Stomach (tissue), 9 donors: ENCODE measurements around the gene NHSL1. TPM values are rescaled to one million over a fixed set of nuclear protein-coding genes. Genes with fewer than 3 reads are reported as not detected.

Source experiments
- DNase-seq, 2 donors: peaks; one replicate each; pipeline versions ENCODE4 v3.0.0 to v3.0.0-alpha.2; 2013 to 2019
- H3K27ac ChIP-seq, 5 donors: fragments of 200-600 bp in 4 of 5; sonication (generic) in 4 of 5; one replicate each; pipeline ENCODE4 v1.5.1; 2013 to 2019; ENCODE audit warnings: mild to moderate bottlenecking in 1 of 5, moderate library complexity in 1 of 5
- H3K27me3 ChIP-seq, 3 donors: fragments of 200-600 bp; sonication (generic); one replicate each; pipeline ENCODE4 v1.5.1; 2017 to 2019; ENCODE audit warnings: mixed run types in 1 of 3
- H3K36me3 ChIP-seq, 4 donors: fragments of 200-600 bp; sonication (generic); 1 replicate in 3 of 4; 2 replicates in 1 of 4; pipeline ENCODE4 v1.5.1; 2016 to 2019
- H3K4me1 ChIP-seq, 4 donors: fragments of 200-600 bp; sonication (generic); one replicate each; pipeline ENCODE4 v1.5.1; 2016 to 2019
- H3K4me3 ChIP-seq, 4 donors: fragments of 200-600 bp; sonication (generic) in 3 of 4; one replicate each; pipeline ENCODE4 v1.5.1; 2016 to 2019; ENCODE audit warnings: mild to moderate bottlenecking in 1 of 4
- H3K9me3 ChIP-seq, 4 donors: fragments of 200-600 bp; sonication (generic); one replicate each; pipeline ENCODE4 v1.5.1; 2016 to 2019
- CTCF ChIP-seq, 7 experiments: fragments of 450-650 bp in 4 of 7; fragments of 200-600 bp in 3 of 7; sonication (generic) in 3 of 7; IDR thresholded peaks; one replicate each; pipeline ENCODE4 v1.5.1; 2016 to 2019; ENCODE audit warnings: antibody characterized with exemption in 7 of 7, control low read depth in 2 of 7, mild to moderate bottlenecking in 1 of 7
- EP300 ChIP-seq: sonication (generic); formaldehyde crosslinking; IDR thresholded peaks from one replicate; pipeline ENCODE4 v1.6.1; 2017; ENCODE audit warnings: antibody characterized with exemption
- POLR2A ChIP-seq, 4 donors: fragments of 450-650 bp; IDR thresholded peaks; one replicate each; pipeline ENCODE4 v1.6.1; 2016; ENCODE audit warnings: antibody characterized with exemption in 4 of 4, control low read depth in 2 of 4, mild to moderate bottlenecking in 1 of 4, moderate library complexity in 1 of 4
- POLR2AphosphoS5 ChIP-seq, 3 donors: sonication (generic); formaldehyde crosslinking; IDR thresholded peaks; one replicate each; pipeline ENCODE4 v1.6.1; 2016; ENCODE audit warnings: antibody characterized with exemption in 3 of 3
- WGBS, 5 donors: extraction: QIAGEN DNeasy Blood & Tissue Kit in 3 of 5; methylation state at CpG; one replicate each; pipeline versions ENCODE4 v1.1.5 to v1.1.7; 2013 to 2018; 5-methylcytosine and 5-hydroxymethylcytosine counted together
- intact Hi-C: fragments of 100-400 bp; cut with DNase I; formaldehyde crosslinking; loops from one replicate; pipeline ENCODE4 v1.15.1; 2023; ENCODE audit warnings: low total_unique reads
- polyA plus RNA-seq, 3 donors: library from polyadenylated mRNA; stranded (reverse); fragments of 200-250 nt; gene quantifications; one replicate each; pipeline ENCODE4 v1.2.3, GENCODE V29; 2013
- total RNA-seq, 5 donors: library from RNA; depleted of rRNA; stranded (reverse); fragments of >200 nt; gene quantifications; one replicate each; pipeline versions ENCODE4 v1.1.0 to v1.2.3, GENCODE V29; 2014 to 2016
- donor health status: healthy with polysubstance abuse.
- donor health status: Bipolar disorder and iron deficiency.
- donor health status: healthy.

NHSL1 gene
- total and polyA plus RNA-seq, 8 donors: 1.8 to 44.6 (median 27.4) TPM

- Histone ChIP-seq H3K27ac (no peak overlapping the region), H3K36me3 (peaks cover 7 to 27% (median 22%) of the 10 kb centered on the region in 4 donors), H3K4me3 (no peak overlapping the region), H3K4me1 (peaks cover 0 to 12% (median 5%) of the 10 kb centered on the region in 4 donors), H3K9me3 (no peaks in the 10 kb centered on the region), H3K27me3 (no peaks in the 10 kb centered on the region)
- WGBS, 5 donors: 46 to 63% (median 56%) methylated on average over 3 of the region's 3 CpGs
- TF ChIP-seq POLR2A (IDR thresholded peaks at IDR 0.05) (no peak), CTCF (IDR thresholded peaks at IDR 0.05) (no peak), POLR2AphosphoS5 (IDR thresholded peaks at IDR 0.05) (no peak), EP300 (no peak)
- intact Hi-C loops: loop anchor here (5.0 kb wide), 1 partner anchor 153 kb away; no protein-coding TSS in a partner anchor
- no peak for DNase-seq
Observed at GRCh38 chr6:138434096-138434495, 65.2 kb downstream of the NHSL1 start.

GRCh38 chr6:138432063-138432356 lies 67.3 kb downstream of the NHSL1 start:
- TF ChIP-seq CTCF (IDR thresholded peaks at IDR 0.05): no peak
- TF ChIP-seq POLR2AphosphoS5 (IDR thresholded peaks at IDR 0.05): no peak
- no peaks in the 10 kb centered on the region for H3K27me3 ChIP-seq
- no peak overlapping the region for H3K27ac ChIP-seq
- intact Hi-C loops: loop anchor here (5.0 kb wide), 1 partner anchor 155 kb away; no protein-coding TSS in a partner anchor
- WGBS, 5 donors: 86 to 96% (median 93%) methylated on average over 5 to 11 of the region's 11 CpGs
- no peak for DNase-seq
- H3K36me3 ChIP-seq: peaks cover 7 to 27% (median 22%) of the 10 kb centered on the region in 4 donors
- no peaks in the 10 kb centered on the region for H3K9me3 ChIP-seq
- no peak overlapping the region for H3K4me3 ChIP-seq
- peaks cover 0 to 16% (median 7%) of the 10 kb centered on the region in 4 donors for H3K4me1 ChIP-seq

- intact Hi-C loops: loop anchor here (5.0 kb wide), 1 partner anchor 156 kb away; no protein-coding TSS in a partner anchor
- DNase-seq: no peak
- H3K27ac ChIP-seq: no peak overlapping the region
- TF ChIP-seq POLR2A (IDR thresholded peaks at IDR 0.05): no peak
- TF ChIP-seq POLR2AphosphoS5 (IDR thresholded peaks at IDR 0.05): no peak
- H3K27me3 ChIP-seq: no peaks in the 10 kb centered on the region
- H3K36me3 ChIP-seq: peaks cover 7 to 27% (median 22%) of the 10 kb centered on the region in 4 donors
- H3K4me3 ChIP-seq: no peak overlapping the region
- no peaks in the 10 kb centered on the region for H3K9me3 ChIP-seq
- 83 to 86% (median 85%) methylated on average over 16 to 19 of the region's 19 CpGs for WGBS, 5 donors
- peaks cover 0 to 21% (median 7%) of the 10 kb centered on the region in 4 donors for H3K4me1 ChIP-seq
Observed at GRCh38 chr6:138431256-138432062, 67.8 kb downstream of the NHSL1 start.

- H3K9me3 ChIP-seq: no peaks in the 10 kb centered on the region
- no peak overlapping the region for H3K27ac ChIP-seq
- DNase-seq: no peak
- H3K27me3 ChIP-seq: no peaks in the 10 kb centered on the region
- H3K4me3 ChIP-seq: no peak overlapping the region
- TF ChIP-seq POLR2A (IDR thresholded peaks at IDR 0.05) (no peak), EP300 (no peak), CTCF (IDR thresholded peaks at IDR 0.05) (no peak), POLR2AphosphoS5 (IDR thresholded peaks at IDR 0.05) (no peak)
- H3K36me3 ChIP-seq: peaks cover 7 to 27% (median 22%) of the 10 kb centered on the region in 4 donors
- 82 to 89% (median 86%) methylated on average over 26 to 29 of the region's 29 CpGs for WGBS, 5 donors
- intact Hi-C loops: loop anchor here (5.0 kb wide), 1 partner anchor 157 kb away; no protein-coding TSS in a partner anchor
- peaks cover 0 to 27% (median 7%) of the 10 kb centered on the region in 4 donors for H3K4me1 ChIP-seq
Observed at GRCh38 chr6:138430361-138431145, 68.7 kb downstream of the NHSL1 start.
